GM19025 (cell line): Measurements from ENCODE around the gene EFL1.
A peak's percentile ranks its signal among the peaks of the same experiment; 100 is the strongest.
"Not testable (repeated sequence)": the region's sequence is repeated elsewhere in the genome, so short reads cannot be mapped to it uniquely, and the experiment has no call there.

ENCODE experiments used
- ATAC-seq: cut with Tn5 transposase; IDR thresholded peaks from one replicate; pipeline ENCODE4 v1.9.1; 2021; ENCODE audit warnings: mild to moderate bottlenecking, low read depth, moderate library complexity; ENCODE audit not compliant: unreplicated experiment

Gene EFL1

GRCh38 chr15:82262422-82263026 lies at the start of gene EFL1, which contains the start of gene SAXO2:
EFL1 (minus strand) TSS chr15:82262734; CDS start chr15:82261778, 956 bp downstream.
SAXO2 (plus strand) TSS chr15:82262818; CDS start chr15:82262880, 62 bp downstream.
- peak; percentile 95 for ATAC-seq

DNA sequence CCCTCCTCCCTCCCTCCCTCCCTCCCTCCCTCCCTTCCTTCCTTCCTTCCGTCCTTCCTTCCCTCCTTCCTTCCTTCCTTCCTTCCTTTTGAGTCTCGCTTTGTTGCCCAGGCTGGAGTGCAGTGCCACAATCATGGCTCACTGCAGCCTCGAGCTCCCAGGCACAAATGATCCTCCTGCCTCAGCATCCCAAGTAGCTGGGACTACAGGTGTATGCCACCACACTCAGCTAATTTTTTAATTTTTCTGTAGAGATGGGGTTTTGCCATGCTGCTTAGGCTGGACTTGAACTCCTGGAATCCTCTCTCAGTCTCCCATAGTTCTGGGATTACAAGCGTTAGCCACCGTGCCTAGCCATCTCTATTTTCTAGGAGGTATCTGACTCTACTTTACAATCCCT lies 48.8 kb upstream of the EFL1 start:
- ATAC-seq, result not testable (repeated sequence)

GRCh38 chr15:82309802-82310201 lies 47.3 kb upstream of the EFL1 start:
- ATAC-seq, result no peak

GRCh38 chr15:82307714-82308081 lies 45.2 kb upstream of the EFL1 start:
- ATAC-seq, result no peak

GRCh38 chr15:82306791-82307713 lies 44.5 kb upstream of the EFL1 start:
- no peak for ATAC-seq

GRCh38 chr15:82305621-82306048 lies 43.1 kb upstream of the EFL1 start:
- ATAC-seq, result no peak

DNA sequence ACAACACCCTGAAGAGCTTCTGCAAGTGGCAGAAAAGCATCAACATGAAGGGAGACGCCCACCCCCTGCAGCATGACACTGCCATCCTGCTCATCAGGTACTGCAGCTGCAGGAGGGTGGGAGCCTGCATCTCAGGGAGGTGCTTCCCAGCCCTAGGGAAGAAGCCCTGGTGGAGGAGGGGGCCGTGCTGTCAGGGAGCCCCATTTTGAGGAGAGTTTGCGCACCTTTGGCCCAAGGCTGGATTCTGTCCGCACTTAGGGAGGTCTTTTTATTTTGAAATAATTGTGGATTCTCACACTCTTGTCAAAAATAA lies 42.2 kb upstream of the EFL1 start:
- ATAC-seq, result no peak

DNA sequence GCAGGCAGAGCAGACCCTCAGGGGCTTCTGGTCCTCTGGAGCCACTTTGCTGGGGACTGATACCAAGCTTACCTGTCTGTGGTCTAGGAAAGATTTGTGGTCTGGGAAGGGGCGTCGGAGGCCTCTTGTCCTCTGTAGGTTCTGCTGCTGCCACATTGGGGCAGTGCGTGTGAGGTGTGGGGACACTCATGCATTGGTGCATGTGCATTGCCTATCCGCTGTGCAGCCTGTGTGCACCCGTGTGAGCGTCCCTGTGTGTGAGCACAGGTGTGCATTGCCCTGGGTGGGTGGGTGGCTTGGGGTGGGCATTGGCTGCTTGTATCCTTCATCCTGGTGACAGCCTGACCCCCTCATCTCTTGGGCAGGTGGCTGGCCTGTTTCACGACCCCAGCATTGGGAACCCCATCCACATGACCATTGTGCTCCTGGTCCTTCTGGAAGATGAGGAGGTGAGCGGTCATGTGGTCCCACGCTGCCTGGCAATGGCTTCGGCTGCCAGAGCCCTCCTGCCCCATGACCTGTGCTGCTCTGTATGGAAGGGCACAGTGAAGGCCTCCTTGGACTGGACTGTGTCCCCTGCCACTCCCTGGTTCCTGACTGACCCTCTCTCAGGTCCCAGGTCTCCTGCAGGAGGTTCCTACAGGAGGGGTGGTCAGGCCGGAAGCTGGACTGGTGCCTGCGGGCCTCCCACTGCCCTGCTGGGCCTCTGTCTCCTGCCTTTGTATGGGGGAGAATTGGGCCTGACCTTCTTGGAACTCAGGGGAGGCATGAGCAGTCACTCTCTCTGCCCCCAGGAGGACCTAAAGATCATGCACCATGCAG lies 41.6 kb upstream of the EFL1 start:
- ATAC-seq, result no peak

DNA sequence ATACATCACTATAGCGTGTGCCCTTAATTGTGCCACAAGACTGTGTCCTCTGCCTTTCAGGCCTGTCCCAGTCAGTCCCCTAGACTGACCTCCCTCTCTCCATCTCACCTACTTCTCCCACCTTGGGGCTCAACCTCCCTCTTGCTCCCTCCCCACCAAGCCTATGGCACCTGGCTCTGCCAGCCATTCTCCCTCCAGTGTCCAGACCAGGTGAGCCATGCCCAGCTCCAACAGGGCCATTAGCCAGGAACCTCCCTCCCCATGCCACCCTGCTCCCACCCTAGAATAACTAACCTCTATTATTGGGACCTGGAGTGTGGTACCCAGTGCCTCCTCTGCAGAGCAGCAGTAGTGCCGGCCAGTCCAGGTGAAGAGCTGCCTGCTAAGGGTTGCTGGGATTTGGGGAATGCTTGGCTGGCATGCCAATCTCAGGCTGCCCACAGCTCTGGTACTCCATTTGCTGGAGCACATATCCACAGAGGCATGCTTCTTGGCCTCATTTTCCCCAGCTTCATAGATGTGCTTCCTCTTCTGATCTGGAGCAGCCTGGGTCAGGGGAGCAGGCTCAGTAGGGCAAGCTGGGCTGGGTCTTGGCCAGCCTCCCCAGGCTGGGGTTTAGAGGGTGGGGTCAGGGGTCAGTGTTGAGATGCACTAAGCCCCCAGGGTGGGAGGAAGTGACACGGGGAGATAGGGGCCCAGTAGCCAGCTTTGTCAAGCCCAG lies 38.9 kb upstream of the EFL1 start:
- no peak for ATAC-seq

- ATAC-seq, result no peak
These were observed 38.3 kb upstream of the EFL1 start for GRCh38 chr15:82300883-82301282.

DNA sequence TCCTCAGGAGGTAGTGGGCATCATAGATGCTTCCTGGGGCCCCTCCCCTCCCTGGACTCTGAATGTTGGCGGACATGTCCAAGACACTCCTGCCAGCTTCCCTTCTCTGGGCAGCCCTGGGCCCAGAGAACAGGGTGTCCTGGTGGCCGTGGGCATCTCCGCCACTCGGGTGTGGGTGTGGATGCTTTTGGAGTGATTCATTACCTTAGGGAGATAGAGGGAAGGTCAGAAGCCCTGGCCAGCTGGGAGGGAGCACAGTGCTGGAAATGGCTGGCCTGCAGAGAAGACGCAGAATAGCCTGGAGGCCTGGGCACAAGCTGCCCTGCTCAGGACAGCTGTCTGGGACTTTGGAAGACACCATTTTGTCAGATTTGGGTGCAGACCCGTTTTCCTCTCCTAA lies 37.8 kb upstream of the EFL1 start:
- ATAC-seq, result not testable (repeated sequence)

DNA sequence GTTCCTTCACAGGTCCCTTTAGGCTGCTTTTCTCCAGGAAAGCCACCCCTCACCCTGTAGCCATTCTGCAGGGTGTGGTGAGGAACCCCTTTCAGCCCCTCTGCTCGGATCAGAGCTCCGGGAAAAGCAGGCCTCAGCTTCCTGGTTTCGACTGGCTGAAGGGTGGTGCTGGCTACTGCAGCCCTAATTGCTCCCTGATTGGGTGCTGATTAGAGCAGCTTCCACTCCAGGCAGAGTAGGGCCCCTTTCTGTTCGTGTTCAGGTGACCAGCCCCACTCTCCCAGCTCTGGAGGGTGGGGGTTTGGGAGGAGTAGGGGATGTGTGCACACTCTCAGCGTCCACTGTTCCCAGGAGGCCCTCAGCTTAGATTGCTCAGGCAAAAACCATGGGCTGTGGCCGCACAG lies 37.0 kb upstream of the EFL1 start:
- ATAC-seq, result not testable (repeated sequence)

GRCh38 chr15:82298520-82298919 lies 36.0 kb upstream of the EFL1 start:
- ATAC-seq, result no peak

GRCh38 chr15:82298032-82298431 lies 35.5 kb upstream of the EFL1 start:
- ATAC-seq, result no peak

DNA sequence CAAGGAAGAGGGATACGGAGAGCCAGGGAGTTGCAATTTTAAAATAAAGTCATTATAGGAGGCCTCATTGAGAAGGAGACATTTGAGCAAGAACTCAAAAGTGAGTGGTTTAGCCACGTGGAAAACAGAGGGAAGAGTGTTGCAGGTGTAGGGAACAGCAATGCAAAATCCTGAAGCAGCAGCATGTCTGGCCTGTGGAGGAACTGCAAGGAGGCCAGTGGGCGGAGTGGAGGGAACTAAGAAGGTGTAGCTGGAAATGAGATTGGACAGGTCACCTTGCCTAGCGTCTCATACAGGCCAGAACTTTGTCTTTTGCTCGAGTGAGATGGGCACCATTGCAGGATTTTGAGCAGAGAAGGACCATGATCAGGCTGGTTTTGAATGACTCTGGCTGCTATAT lies 35.0 kb upstream of the EFL1 start:
- no peak for ATAC-seq

GRCh38 chr15:82294061-82294690 lies 31.6 kb upstream of the EFL1 start:
- ATAC-seq, result no peak

DNA sequence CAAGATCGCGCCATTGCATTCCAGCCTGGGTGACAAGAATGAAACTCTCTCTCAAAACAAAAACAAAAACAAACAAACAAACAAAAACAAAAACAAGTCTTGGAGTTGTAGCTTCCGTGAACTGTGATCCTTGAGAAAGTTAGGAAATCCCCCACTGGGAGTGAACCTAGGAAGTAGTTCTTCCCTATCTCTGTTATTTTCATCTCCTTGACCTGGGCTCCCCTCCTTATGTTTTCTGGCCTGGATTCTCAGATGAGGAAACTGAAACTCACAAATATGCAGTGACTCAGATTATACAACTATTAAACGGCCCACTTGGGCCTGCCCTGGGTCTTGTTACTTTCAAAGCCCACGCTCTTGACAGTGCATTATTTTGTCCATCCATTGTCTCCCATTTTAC lies 29.7 kb upstream of the EFL1 start:
- ATAC-seq, result no peak

- not testable (repeated sequence) for ATAC-seq
These were observed 25.7 kb upstream of the EFL1 start for GRCh38 chr15:82288202-82288601.

DNA sequence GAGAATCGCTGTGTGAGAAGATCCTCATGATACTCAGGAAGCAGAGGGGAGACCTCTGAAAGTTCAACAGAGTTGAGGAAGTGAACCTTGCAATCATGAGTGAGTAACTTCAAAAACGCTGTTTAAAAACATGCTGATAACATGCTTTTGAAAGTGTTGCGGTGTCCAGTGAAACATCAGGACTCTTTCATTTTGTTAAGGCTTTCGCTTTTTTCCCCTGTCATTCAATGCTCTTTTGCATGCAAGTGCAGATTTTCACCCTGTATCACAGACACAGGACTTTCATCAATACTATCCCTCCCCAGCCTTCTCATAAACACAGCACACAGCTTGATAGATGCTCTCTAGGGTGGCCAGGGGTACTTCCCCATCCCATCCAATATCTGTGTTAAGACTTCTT lies 23.9 kb upstream of the EFL1 start:
- peak; percentile 86 for ATAC-seq

DNA sequence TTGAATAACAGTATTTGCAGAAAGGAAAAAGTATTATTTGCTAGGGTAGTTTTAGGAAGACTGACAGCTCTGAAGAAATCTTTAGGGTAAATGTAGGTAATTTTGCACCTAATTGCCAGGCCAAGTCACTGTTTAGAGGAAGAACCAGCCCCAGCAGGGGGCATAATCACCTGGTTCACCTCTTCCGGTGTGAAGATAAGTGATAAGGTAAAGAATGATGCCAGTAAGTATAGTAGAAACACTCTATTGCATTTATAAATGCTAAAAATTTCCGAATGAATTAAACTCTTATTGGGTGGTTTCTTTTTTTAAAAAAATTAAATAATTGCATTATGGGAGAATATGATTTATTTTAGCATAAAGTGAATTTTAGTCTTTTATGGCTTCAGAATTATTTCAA lies 21.8 kb upstream of the EFL1 start:
- not testable (repeated sequence) for ATAC-seq
